Testis (tissue), 2 donors: ENCODE data around the gene HNRNPA1.

Experiments
- CTCF ChIP-seq, 3 experiments: fragments of 450-650 bp in 2 of 3; fragments of 200-600 bp in 1 of 3; sonication (generic) in 1 of 3; IDR thresholded peaks; one replicate each; pipeline ENCODE4 v1.5.1; 2016 to 2019; ENCODE audit warnings: antibody characterized with exemption in 3 of 3, mild to moderate bottlenecking in 2 of 3, moderate library complexity in 1 of 3
- POLR2A ChIP-seq: fragments of 450-650 bp; IDR thresholded peaks from one replicate; pipeline ENCODE4 v1.6.1; 2017; ENCODE audit warnings: antibody characterized with exemption, mild to moderate bottlenecking, moderate library complexity

GRCh38 chr12:54301428-54302048, 21.0 kb downstream of the HNRNPA1 start:
- no peak for TF ChIP-seq CTCF (IDR thresholded peaks at IDR 0.05)
- TF ChIP-seq POLR2A = no peak
